Thyroid gland (tissue), 4 donors: Measurements from ENCODE around the gene HPN. TPM values are rescaled to one million over a fixed set of nuclear protein-coding genes. Genes with fewer than 3 reads are reported as not detected.

Experiments used
- DNase-seq, 2 donors: peaks; one replicate each; pipeline ENCODE4 v3.0.0-alpha.2; 2019
- H3K27ac ChIP-seq, 3 donors: fragments of 200-600 bp; sonication (generic); 1 replicate in 2 of 3; 2 replicates in 1 of 3; pipeline ENCODE4 v1.5.1; 2016 to 2019; ENCODE audit warnings: mild to moderate bottlenecking in 1 of 3, moderate library complexity in 1 of 3
- H3K27me3 ChIP-seq: fragments of 200-600 bp; sonication (generic); one replicate; pipeline ENCODE4 v1.5.1; 2019
- H3K36me3 ChIP-seq, 2 donors: fragments of 200-600 bp; sonication (generic); one replicate each; pipeline ENCODE4 v1.5.1; 2016 to 2019
- H3K4me1 ChIP-seq, 2 donors: fragments of 200-600 bp; sonication (generic); one replicate each; pipeline ENCODE4 v1.5.1; 2017 to 2019
- H3K4me3 ChIP-seq, 3 donors: fragments of 200-600 bp; sonication (generic); replicated peaks in 1 of 3; 1 replicate in 2 of 3; 2 replicates in 1 of 3; pipeline ENCODE4 v1.5.1; 2016; ENCODE audit warnings: mild to moderate bottlenecking in 1 of 3
- H3K9me3 ChIP-seq: fragments of 200-600 bp; sonication (generic); one replicate; pipeline ENCODE4 v1.5.1; 2017
- CTCF ChIP-seq, 6 experiments: fragments of 200-600 bp in 3 of 6; fragments of 450-650 bp in 3 of 6; sonication (generic) in 3 of 6; IDR thresholded peaks; one replicate each; pipeline ENCODE4 v1.5.1; 2016 to 2019; ENCODE audit warnings: antibody characterized with exemption in 6 of 6, mild to moderate bottlenecking in 2 of 6, inconsistent platforms in 1 of 6, moderate library complexity in 1 of 6
- POLR2A ChIP-seq, 2 donors: fragments of 450-650 bp; IDR thresholded peaks; one replicate each; pipeline ENCODE4 v1.6.1; 2017; ENCODE audit warnings: antibody characterized with exemption in 2 of 2, mild to moderate bottlenecking in 2 of 2, moderate library complexity in 1 of 2
- WGBS, 2 donors: methylation state at CpG; one replicate each; pipeline ENCODE4 v1.1.5; 2017; 5-methylcytosine and 5-hydroxymethylcytosine counted together
- intact Hi-C: fragments of 100-400 bp; cut with DNase I; formaldehyde crosslinking; loops from one replicate; pipeline ENCODE4 v1.15.1; 2023
- total RNA-seq, 4 donors: library from RNA; depleted of rRNA; stranded (reverse); fragments of >200 nt; gene quantifications; one replicate each; pipeline ENCODE4 v1.2.3, GENCODE V29; 2016

HPN gene
- total RNA-seq, 4 donors from 2014 or later: 16.3 to 19.3 (median 17.9) TPM

- TF ChIP-seq CTCF (IDR thresholded peaks at IDR 0.05) (no peak), POLR2A (IDR thresholded peaks at IDR 0.05) (no peak)
- DNase-seq: no peak
- Histone ChIP-seq H3K4me1 (no peaks in the 10 kb centered on the region), H3K36me3 (no peaks in the 10 kb centered on the region), H3K27me3 (no peaks in the 10 kb centered on the region), H3K27ac (no peak overlapping the region), H3K9me3 (no peaks in the 10 kb centered on the region), H3K4me3 (no peak overlapping the region)
- WGBS, 2 donors: 81 to 90% methylated on average over 2 of the region's 2 CpGs
- intact Hi-C loops: no loop called here
These were observed 16.8 kb downstream of the HPN start for GRCh38 chr19:35058370-35058769.

- Histone ChIP-seq H3K27ac (no peak overlapping the region), H3K4me3 (no peak overlapping the region), H3K9me3 (no peaks in the 10 kb centered on the region), H3K4me1 (no peaks in the 10 kb centered on the region), H3K36me3 (no peaks in the 10 kb centered on the region), H3K27me3 (no peaks in the 10 kb centered on the region)
- 85 to 87% methylated on average over 15 to 19 of the region's 26 CpGs for WGBS, 2 donors
- TF ChIP-seq CTCF (IDR thresholded peaks at IDR 0.05) (no peak), POLR2A (IDR thresholded peaks at IDR 0.05) (no peak)
- intact Hi-C loops: no loop called here
- DNase-seq: no peak
These were observed 17.7 kb downstream of the HPN start for GRCh38 chr19:35059006-35059798.

GRCh38 chr19:35059799-35060091, 18.2 kb downstream of the HPN start:
- Histone ChIP-seq H3K4me1 (no peaks in the 10 kb centered on the region), H3K9me3 (no peaks in the 10 kb centered on the region), H3K27me3 (no peaks in the 10 kb centered on the region), H3K27ac (no peak overlapping the region), H3K4me3 (no peak overlapping the region), H3K36me3 (no peaks in the 10 kb centered on the region)
- 82 to 89% methylated on average over 3 to 4 of the region's 15 CpGs for WGBS, 2 donors
- no peak for DNase-seq
- intact Hi-C loops: no loop called here
- TF ChIP-seq CTCF (IDR thresholded peaks at IDR 0.05) (no peak), POLR2A (IDR thresholded peaks at IDR 0.05) (no peak)

- Histone ChIP-seq H3K27ac (no peak overlapping the region), H3K4me1 (no peaks in the 10 kb centered on the region), H3K9me3 (no peaks in the 10 kb centered on the region), H3K36me3 (no peaks in the 10 kb centered on the region), H3K4me3 (no peak overlapping the region), H3K27me3 (no peaks in the 10 kb centered on the region)
- TF ChIP-seq POLR2A (IDR thresholded peaks at IDR 0.05) (no peak), CTCF (IDR thresholded peaks at IDR 0.05) (no peak)
- intact Hi-C loops: no loop called here
- DNase-seq: no peak
- WGBS, 2 donors: 91% methylated on average over 9 to 29 of the region's 29 CpGs
These were observed 18.8 kb downstream of the HPN start for GRCh38 chr19:35060160-35060855.
